ENCODE data around the gene USP44.

Gene USP44

DNA sequence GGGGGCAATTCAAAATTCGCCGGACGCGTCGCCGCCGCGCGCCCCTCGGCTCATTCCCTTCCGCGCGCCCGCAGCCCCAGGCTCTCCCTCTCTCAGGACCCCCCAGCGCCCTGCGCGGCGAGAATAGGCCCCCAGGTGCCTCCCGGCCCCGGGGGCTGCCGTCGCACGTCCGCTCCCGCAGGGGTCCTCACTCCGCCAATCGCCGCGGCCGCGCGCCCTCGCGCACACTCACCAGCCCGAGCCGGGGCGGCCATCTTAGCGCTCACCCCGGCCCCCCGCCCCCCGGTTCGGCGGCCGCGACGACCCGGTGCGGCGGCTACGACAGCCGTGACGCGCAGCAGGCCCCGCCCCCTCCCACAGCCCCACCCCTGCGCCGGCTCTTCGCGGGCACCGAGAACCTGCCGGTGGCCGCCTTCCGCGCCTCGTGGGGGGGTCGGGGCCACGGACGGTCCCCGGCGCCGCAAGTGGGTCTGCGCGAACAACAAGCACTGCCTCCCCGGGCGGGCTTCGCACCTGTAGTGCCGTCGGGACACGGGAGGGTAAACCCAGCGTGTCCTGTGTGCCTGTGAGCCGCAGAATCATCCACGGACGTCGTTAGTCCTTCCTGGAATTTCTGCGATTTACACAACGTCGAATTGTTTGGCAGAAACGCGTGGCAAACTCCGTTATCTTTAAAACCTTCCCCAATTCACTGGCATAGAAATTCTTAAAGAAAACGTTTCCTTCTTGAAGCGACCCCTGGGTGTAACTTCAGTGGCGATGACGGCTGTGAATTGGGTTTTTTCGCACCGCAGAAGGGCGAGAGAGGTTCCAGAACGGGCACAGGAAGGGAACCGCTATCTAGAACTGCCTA lies 2.5 kb downstream of the USP44 start:
- no peak for DNase-seq (ENCODE audit: low read depth in 2 of 2)

GRCh38 chr12:95548056-95548538 lies 3.2 kb downstream of the USP44 start:
- no peak for DNase-seq (ENCODE audit: low read depth in 2 of 2)

- DNase-seq (ENCODE audit: low read depth in 2 of 2): peak in 1 of 2 experiments; percentile 8
Measured at GRCh38 chr12:95547522-95548055, 3.7 kb downstream of the USP44 start.

DNA sequence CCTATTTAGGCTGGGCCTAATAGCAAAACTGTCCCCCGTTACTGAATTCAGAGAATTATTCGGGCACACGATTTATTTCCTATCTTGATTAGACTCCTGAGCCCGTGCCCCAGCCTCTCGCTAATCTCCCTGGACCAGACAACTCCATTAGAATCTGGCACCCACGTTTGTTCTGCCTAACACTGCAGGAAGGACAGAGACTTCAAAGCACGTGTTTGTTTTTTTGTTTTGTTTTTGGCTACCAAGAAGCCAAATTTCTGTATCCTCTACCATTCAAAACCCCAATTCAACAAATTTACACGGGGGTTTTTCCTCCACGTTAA lies 4.8 kb downstream of the USP44 start:
- DNase-seq (ENCODE audit: low read depth in 2 of 2): no peak

- no peak for DNase-seq (ENCODE audit: low read depth in 2 of 2)
Measured at GRCh38 chr12:95545731-95546490, 5.4 kb downstream of the USP44 start.

GRCh38 chr12:95545303-95545702 lies 6.0 kb downstream of the USP44 start:
- no peak for DNase-seq (ENCODE audit: low read depth in 2 of 2)

DNA sequence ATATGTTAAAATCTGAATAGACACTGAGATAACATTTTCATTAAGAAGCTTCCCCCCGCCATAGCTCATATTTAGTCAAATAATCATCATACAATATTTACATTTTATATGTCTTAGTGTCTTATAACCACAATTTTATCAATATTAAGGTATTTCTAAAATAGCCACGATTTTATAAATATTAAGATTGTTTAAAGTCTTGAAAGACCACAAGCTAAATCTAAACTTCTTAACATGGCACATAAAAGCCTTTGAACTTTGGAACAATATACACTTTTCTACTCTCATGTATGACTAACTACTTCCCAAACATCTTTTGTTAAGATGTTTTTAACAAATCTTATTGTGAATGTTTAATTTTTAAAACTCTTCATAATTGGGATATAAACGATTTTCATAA lies 6.5 kb downstream of the USP44 start:
- no peak for DNase-seq (ENCODE audit: low read depth in 2 of 2)

DNA sequence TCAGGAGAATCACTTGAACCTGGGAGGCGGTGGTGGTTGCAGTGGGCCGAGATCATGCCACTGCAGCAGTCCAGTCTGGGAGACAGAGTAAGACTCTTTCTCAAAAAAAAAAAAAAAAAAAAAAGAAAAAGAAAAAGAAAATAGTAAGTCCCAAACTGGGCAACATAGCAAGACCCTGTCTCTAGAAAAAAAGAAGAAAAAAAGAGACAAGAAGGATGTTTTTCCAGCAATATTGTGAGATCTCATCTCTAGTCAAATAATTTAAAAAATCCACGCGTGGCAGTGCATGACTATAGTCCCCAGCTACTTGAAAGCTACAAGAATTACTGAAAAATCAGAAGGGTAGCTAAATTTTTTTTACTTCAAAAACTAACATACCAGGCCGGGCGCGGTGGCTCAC lies 8.0 kb downstream of the USP44 start:
- no peak for DNase-seq (ENCODE audit: low read depth in 2 of 2)

- DNase-seq (ENCODE audit: low read depth in 2 of 2): no peak
Measured at GRCh38 chr12:95541436-95541835, 9.8 kb downstream of the USP44 start.

GRCh38 chr12:95538656-95539055 lies 12.6 kb downstream of the USP44 start:
- no peak for DNase-seq (ENCODE audit: low read depth in 2 of 2)

DNA sequence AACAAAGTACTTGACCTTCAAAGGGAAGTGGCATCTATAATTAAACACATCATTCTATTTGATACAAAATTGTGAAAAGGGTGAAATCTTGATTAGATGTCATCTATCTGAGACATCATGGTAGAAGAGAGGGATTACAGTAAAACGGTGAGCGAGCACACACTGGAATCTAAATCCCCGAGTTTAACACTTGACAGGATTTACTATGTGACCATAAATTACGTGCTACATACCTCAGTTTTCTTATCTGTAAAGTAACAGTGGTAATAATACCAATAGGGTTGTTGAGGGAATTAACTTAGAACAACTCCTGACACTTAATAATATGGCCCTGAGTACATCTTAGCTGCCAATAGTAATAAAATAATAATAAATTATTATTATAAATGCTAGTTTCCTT lies 13.3 kb downstream of the USP44 start:
- no peak for DNase-seq (ENCODE audit: low read depth in 2 of 2)

- DNase-seq (ENCODE audit: low read depth in 2 of 2): no peak
Measured at GRCh38 chr12:95533985-95534384, 17.3 kb downstream of the USP44 start.

DNA sequence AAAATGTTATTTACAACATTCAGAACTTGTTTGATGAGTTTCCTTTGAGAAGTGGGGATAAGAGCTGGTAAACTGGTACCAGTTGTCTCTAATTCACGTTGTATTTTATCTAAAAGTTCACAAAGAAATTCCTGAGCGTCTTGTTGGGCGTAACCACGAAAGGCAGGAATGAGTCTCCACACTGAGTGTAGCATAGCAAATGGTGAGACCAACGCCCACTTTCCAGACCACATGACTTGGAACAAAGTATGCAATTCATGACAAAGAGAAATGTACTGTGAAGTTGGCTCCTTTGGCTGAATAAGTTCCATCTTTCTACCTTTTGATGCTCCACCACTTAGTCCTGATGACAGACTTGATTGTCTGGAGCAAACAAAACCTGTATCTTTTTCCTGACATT lies 18.4 kb downstream of the USP44 start:
- DNase-seq (ENCODE audit: low read depth in 2 of 2): peak; percentile 4 to 13

- DNase-seq (ENCODE audit: low read depth in 2 of 2): peak; percentile 54 to 60
Measured at GRCh38 chr12:95529693-95530225, 21.5 kb downstream of the USP44 start.

- no peak for DNase-seq (ENCODE audit: low read depth in 2 of 2)
Measured at GRCh38 chr12:95528431-95528830, 22.8 kb downstream of the USP44 start.

DNA sequence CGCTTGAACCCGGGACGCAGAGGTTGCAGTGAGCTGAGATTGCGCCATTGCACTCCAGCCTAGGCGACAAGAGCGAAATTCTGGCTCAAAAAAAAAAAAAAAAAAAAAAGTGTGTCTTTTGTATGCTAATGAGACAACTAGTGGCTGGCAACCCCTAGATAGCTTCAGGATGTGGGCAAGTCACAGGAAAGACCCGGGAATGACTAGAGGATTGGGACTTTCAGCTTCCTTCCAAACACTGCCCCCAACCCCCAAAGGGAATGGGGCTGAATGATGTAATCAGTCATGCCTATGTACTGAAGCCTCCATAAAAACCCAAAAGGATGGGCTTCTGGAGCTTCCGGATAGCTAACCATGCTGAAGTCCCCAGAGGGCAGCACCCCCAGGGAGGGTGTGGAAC lies 28.6 kb downstream of the USP44 start:
- no peak for DNase-seq (ENCODE audit: low read depth in 2 of 2)

DNA sequence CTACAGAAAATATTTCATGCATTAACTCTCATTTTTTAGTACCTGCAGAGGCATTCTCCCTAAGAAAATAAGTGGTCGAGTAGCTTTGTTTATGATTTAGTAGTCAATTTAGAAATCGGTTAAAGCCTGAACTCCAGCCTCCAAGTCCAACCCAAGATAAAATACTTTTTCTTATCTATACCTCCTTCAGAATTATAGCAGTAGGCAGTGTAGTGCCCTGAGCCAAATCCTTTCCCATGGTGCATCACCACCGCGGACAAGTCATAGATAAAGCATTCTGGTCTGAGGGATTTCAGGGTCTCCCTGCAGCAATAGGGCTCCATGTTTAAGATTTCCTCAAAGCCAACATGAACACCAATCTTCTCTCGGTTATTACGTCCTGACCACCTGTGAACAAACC lies 30.5 kb downstream of the USP44 start:
- DNase-seq (ENCODE audit: low read depth in 2 of 2): no peak

- no peak for DNase-seq (ENCODE audit: low read depth in 2 of 2)
Measured at GRCh38 chr12:95518944-95519343, 32.3 kb downstream of the USP44 start.

- DNase-seq (ENCODE audit: low read depth in 2 of 2): no peak
Measured at GRCh38 chr12:95517246-95517645, 34.0 kb downstream of the USP44 start.

- no peak for DNase-seq (ENCODE audit: low read depth in 2 of 2)
Measured at GRCh38 chr12:95516757-95517156, 34.5 kb downstream of the USP44 start.

GRCh38 chr12:95515197-95515596 lies 36.1 kb downstream of the USP44 start:
- no peak for DNase-seq (ENCODE audit: low read depth in 2 of 2)

DNA sequence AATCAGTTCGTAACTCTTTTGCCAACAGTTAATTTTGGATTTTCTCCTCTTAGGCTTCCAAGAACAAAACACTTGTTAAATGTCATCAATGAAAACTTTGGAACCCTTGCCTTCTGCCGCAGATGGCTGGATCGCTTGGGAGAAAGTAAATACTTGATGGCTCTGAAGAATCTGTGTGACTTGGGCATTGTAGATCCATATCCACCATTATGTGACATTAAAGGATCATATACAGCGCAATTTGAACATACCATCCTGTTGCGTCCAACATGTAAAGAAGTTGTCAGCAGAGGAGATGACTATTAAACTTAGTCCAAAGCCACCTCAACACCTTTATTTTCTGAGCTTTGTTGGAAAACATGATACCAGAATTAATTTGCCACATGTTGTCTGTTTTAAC lies 37.7 kb downstream of the USP44 start:
- no peak for DNase-seq (ENCODE audit: low read depth in 2 of 2)

DNA sequence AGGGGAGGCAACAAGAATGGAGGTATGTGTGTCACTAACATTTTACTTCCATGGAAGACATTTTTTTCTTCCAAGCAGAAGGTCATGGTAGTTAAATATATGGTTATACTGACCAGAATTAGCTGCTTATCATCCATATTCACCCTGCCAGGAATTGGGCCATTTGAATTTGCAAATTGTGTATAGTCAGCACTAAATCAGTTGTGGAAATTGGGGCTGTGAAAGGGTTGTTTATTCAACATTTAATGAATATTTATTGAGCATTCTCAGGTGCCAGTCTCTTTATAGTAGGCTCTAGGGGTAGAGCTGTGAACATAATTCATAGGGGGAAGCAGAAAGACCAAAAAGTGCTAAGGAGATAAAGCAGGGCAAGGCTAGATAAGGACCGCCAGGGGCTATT lies 39.3 kb downstream of the USP44 start:
- no peak for DNase-seq (ENCODE audit: low read depth in 2 of 2)

All from fibroblast of skin of left biceps (primary cell).